ENCODE results near the gene IL34. TPM values are rescaled to one million over a fixed set of nuclear protein-coding genes. Genes with fewer than 3 reads are reported as not detected.

IL34 gene
- total and polyA plus RNA-seq, 2 of the 13 experiments (the other 11 are each of a cell fraction or from before 2014, with no cell fraction given): 1.2 to 1.3 TPM

GRCh38 chr16:70660672-70661350, 14.5 kb downstream of the IL34 start (continued):
- TF ChIP-seq ZBTB3 (CRISPR knock-in tag; IDR thresholded peaks at IDR 0.05; ENCODE audit: borderline replicate concordance, low read depth) (no peak), MTA1 (CRISPR knock-in tag; IDR thresholded peaks at IDR 0.05; ENCODE audit: borderline replicate concordance) (no peak), GFI1 (CRISPR knock-in tag; IDR thresholded peaks at IDR 0.05; ENCODE audit: borderline replicate concordance) (no peak), ARID5B (CRISPR knock-in tag; IDR thresholded peaks at IDR 0.05) (no peak), TRIM24 (CRISPR knock-in tag; IDR thresholded peaks at IDR 0.05) (no peak)

- no TSS peak for BruUV-seq (replicated peaks)
- Histone ChIP-seq H3K27me3 (ENCODE audit: control insufficient read depth in 1 of 2, insufficient read depth in 2 of 2, low read length in 2 of 2) (0 out of 5 replicates have a peak, but pooled peaks cover 0 to 1% of the 10 kb centered on the region in 2 experiments), H3K27ac (ENCODE audit: extremely low read length, insufficient read depth, low read length) (no peak overlapping the region), H3K4me1 (ENCODE audit: insufficient read depth, low read length) (peaks cover 26% of the 10 kb centered on the region), H2AFZ (ENCODE audit: low read length) (no peak overlapping the region), H3K4me3 (replicated peaks in 1 of 3; ENCODE audit: insufficient read depth in 1 of 3, low read depth in 2 of 3, low read length in 3 of 3) (no peak overlapping the region), H4K20me1 (ENCODE audit: insufficient read depth, low read length) (peaks cover 17% of the 10 kb centered on the region; the same call in 1 of the 2 replicates), H3K9me3 (ENCODE audit: low read length) (no peaks in the 10 kb centered on the region), H3K4me2 (ENCODE audit: low read depth, low read length) (no peak overlapping the region), H3K9ac (ENCODE audit: insufficient read depth, low read depth, low read length) (no peak overlapping the region), H3K79me2 (ENCODE audit: insufficient read depth, low read length) (no peaks in the 10 kb centered on the region), H3K36me3 (replicated peaks in 1 of 2; ENCODE audit: control insufficient read depth in 1 of 2, insufficient read depth in 2 of 2, low read length in 2 of 2) (peaks cover 28 to 37% of the 10 kb centered on the region in 2 experiments)
- DNase-seq (ENCODE audit: low spot score): no peak
- intact Hi-C loops (cut with micrococcal nuclease; ENCODE audit: unreplicated experiment): no loop called here
- ChIA-PET CTCF (ENCODE audit: low intra/inter-chr PET ratio, low total read pairs) (no interaction called here), POLR2A (interaction anchor here (1.0 to 2.7 kb wide), 9 partner anchors 13 to 110 kb away, joined by 3 to 16 read pairs (median 8); no protein-coding TSS in a partner anchor)
- ATAC-seq: no peak
- in situ Hi-C loops (cut with HindIII; ENCODE audit: extremely low pct_ligation_motif_present, low pct_unique_long_range_greater_than_20kb): no loop called here
- 91% methylated on average over 17 of the region's 17 CpGs for WGBS (ENCODE audit: low lambda C conversion rate)
- no peak for FAIRE-seq
- no peak for TF ChIP-seq NR0B2 (CRISPR knock-in tag; IDR thresholded peaks at IDR 0.05)
- no peak for TF ChIP-seq NR1H2 (CRISPR knock-in tag; IDR thresholded peaks at IDR 0.05; ENCODE audit: borderline replicate concordance, low read depth)
- TF ChIP-seq THAP11 (CRISPR knock-in tag; IDR thresholded peaks at IDR 0.05): no peak
- no peak for TF ChIP-seq ZKSCAN1 (IDR thresholded peaks at IDR 0.05; ENCODE audit: low read length)
- no peak for TF ChIP-seq LRRFIP1 (CRISPR knock-in tag; conservative IDR thresholded peaks at IDR 0.05)
- no peak for TF ChIP-seq ZNF749 (CRISPR knock-in tag; IDR thresholded peaks at IDR 0.05; ENCODE audit: borderline replicate concordance)
- TF ChIP-seq ZNF556 (CRISPR knock-in tag; IDR thresholded peaks at IDR 0.05; ENCODE audit: borderline replicate concordance): no peak
- peak; percentile 89 for TF ChIP-seq RBM22 (optimal IDR thresholded peaks at IDR 0.05; ENCODE audit: low read length)
- TF ChIP-seq HNF1B (CRISPR knock-in tag; IDR thresholded peaks at IDR 0.05): no peak
Observed at GRCh38 chr16:70661534-70661917, 15.2 kb downstream of the IL34 start.
